Midbrain (tissue), 1 donor: ENCODE results near the gene IL9.
A peak's percentile ranks its signal among the peaks of the same experiment; 100 is the strongest.
"Not testable (repeated sequence)": the region's sequence is repeated elsewhere in the genome, so short reads cannot be mapped to it uniquely, and the experiment has no call there.

Source experiments
- DNase-seq: peaks from one replicate; lab custom pipeline; 2025; lab: John Stamatoyannopoulos, UW

IL9 gene

DNA sequence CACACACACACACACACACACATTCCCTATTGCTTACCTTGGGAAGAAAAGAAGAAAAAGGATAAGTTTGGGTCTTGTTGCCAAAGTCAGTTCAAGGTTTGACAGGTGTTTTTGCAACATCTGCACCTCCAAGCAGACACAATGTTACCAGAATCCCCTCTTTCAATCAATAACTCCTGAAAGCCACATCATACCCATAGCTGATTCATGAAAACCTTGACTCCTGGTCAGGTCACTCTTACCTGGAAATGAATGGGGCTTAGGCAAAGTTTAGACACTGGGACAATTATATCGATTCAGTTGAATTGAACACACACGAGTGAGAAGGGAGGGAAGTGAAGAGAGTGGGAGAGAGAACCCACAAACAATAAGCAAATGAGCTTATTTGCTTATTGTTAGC is 27.0 kb downstream of the IL9 start:
- no peak for DNase-seq

DNA sequence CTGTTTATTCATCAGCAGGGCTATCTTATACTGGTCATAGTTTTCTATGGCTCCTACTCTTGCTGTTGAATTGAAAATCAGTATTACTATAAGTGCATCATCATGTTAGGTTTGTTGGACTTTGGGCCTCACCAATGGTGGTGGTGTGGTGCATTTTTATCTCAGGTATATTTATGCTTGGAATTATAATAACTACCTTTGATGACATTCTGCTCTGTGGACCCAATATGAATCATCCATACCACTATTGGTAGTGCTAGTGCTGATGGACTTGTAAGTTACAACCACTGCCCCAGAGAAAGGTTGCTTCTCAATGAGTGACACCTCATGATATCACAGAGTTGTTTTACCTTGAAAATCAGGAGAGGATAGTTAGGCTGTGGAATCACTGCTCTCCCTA is 28.0 kb downstream of the IL9 start:
- DNase-seq: no peak

DNA sequence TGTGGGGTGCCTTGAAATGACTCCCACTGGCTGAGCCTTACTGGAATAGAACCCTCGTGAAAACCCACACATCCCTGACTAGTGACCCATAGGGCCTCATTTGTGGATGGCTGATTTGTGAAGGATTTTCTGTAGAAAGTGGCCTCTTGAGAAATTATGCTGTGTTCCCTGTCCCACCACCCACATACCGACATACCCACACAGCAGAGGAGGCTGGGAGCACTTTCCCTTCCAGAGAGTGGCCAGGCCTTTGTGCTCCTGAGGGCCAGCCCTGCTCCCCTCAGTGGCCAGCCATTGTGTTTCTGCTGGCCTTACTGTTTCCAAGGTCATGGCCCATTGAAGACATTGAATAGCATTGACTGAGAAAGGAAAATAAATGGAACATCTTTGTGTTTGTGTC is 29.6 kb downstream of the IL9 start:
- DNase-seq: no peak

DNA sequence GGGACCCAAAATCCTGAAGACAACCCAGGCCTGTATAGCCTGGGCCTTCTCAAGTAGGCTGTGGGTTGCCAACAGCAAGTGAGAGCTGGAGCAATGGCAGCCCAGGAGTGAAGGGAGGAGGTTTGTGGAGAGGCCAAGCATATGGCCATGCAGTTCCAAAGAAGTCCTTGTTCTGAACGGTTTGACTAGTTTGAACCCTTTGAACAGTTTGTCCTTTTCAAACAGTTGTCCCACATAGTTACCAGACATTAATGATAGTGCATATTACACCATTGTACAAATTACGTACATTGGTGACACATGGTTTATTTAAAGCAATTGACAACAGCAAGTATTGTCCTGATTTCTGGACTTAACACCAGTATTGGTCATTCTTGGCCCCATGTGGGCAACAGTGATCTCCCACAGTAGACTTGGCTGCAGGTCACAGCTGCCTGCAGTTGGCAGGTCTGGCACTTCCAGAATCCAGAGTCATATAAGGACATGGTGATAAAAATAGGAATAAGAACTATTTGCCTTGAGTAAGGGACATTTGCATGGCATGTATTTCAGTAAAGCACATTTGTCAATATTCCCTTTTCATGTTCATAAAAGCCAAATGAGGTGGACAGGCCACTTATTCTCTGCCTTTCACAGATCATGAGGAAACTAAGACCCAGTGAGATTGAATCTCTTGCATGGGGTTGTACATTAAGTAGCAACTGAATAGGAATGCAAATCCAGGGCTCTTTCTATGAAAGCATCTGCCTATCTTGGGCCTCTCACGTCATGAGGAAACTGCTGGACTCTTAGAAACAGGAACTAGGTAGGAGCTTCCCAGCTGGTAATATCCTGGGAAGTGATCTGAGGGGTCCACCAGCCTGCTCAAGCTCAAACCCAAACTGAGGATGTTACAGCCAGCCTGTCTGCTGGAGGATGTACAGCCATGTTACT is 30.9 kb downstream of the IL9 start:
- no peak for DNase-seq

DNA sequence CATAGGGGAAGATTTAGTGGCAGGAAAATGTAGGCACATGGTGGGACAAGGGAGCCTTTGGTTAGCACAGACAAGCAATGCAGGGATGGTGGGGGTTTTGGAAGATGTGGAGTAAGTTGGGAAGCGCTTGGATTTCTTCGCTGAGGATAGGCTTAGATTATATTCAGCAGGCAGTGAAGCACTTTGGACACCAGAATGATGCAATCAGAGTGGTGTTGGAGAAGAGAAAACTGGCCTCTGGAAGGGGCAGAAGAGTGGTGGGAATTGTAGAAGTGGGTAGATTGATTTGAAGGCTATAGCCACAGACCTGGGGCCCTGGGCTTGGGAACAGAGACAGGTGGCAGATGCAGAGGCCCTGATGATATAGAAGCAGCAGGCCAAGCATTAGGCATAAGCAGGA is 32.9 kb downstream of the IL9 start:
- no peak for DNase-seq

DNA sequence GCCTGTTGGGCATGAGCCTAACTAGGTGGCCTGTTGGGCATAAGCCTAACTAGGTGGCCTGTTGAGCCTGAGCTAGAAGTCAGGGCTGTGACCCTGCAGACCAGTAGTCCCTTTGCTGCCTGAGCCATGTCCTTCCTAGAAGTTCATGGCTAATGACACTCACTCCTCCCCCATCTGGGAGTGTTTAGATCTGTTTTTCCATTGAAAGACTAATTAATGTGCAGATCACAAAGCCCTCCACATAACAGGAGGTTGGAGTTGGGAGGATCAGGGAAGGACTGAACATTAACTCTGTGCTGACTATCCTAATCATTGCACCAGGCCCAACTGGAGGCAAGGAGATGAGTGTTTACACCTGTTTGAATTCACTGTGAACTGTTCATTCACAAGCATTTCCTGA is 33.6 kb downstream of the IL9 start:
- no peak for DNase-seq

DNA sequence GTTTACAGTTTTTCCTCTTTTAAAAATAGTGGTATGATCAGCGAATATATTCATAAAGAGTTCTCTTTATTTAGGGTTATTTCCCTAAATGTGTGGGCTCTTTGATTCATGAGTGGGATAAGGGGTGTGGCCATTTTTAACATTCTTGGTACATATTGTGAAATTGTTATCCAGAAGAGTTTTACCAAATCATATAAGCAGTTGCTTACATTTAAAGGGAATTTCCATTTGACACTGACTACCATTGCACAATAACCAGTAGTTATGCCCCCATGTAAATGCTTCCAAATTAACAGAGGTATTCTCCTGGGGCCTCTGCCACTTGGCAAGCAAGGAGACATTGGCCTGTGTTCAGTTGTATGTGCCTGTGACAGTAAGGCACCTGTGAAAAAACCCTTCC is 34.0 kb downstream of the IL9 start:
- no peak for DNase-seq

DNA sequence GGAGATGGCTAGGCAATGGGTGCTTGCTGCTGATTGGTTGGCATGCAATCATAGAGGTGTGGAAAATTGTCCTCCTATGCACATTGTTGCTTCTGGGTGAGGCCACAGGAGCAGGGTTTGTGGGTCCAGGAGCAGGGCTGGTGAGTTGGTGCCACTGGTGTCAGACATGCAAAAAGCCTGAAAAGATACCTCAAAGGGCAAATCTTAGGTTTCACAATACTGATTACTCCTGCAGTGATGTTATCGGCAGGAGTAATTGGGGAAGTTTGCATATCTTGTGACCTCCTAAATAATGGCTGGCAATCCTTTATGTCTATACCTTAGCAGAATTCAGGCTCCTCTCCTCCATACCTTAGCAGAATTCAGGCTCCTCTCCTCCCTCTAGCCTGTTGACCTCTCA is 36.0 kb downstream of the IL9 start:
- DNase-seq: no peak

DNA sequence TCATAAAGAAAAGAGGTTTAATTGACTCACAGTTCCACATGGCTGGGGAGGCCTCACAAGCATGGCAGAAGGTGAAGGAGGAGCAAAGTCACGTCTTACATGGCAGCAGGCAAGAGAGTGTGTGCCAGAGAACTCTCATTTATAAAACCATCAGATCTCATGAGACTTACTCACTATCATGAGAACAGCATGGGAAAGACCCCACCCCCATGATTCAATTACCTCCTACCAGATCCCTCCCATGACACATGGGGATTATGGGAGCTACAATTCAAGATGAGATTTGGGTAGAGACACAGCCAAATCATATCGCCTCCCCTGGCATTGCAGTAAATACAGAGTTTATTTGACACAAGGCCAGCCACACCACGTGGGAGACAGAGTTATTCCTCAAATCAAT is 36.5 kb downstream of the IL9 start:
- not testable (repeated sequence) for DNase-seq

DNA sequence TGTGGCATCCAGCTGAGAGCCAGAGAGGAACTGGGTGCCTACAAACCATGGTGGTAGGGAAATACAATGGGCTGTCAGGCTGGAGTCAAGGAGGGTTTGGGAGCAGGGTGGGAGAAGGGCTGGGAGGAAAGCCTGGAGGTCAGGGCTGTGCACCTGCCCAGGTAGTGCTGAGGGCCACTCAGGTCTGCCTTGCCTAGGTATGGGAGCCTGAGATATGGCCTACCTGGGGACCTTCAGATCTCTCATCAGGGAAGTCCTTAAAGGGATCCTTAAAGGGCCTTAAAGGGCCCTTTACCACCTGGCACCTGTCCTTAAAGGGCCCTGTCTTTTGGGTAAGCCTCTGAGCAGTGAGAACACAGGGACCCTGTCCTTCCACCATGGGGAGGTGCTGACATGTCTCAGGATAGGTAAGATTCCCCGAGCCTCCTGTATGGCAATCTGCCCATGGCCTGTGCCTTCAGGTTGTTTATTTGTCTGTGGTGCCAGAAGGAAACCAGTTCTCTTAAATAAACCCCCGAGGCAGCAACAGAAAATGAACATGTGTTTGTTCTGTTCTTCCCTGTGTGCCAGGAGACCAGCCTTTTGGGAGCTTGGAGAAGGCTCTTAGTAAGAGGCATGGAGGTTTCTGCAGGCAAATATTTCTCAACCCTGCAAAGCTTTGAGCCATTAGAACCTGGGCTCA is 37.9 kb downstream of the IL9 start:
- no peak for DNase-seq

DNA sequence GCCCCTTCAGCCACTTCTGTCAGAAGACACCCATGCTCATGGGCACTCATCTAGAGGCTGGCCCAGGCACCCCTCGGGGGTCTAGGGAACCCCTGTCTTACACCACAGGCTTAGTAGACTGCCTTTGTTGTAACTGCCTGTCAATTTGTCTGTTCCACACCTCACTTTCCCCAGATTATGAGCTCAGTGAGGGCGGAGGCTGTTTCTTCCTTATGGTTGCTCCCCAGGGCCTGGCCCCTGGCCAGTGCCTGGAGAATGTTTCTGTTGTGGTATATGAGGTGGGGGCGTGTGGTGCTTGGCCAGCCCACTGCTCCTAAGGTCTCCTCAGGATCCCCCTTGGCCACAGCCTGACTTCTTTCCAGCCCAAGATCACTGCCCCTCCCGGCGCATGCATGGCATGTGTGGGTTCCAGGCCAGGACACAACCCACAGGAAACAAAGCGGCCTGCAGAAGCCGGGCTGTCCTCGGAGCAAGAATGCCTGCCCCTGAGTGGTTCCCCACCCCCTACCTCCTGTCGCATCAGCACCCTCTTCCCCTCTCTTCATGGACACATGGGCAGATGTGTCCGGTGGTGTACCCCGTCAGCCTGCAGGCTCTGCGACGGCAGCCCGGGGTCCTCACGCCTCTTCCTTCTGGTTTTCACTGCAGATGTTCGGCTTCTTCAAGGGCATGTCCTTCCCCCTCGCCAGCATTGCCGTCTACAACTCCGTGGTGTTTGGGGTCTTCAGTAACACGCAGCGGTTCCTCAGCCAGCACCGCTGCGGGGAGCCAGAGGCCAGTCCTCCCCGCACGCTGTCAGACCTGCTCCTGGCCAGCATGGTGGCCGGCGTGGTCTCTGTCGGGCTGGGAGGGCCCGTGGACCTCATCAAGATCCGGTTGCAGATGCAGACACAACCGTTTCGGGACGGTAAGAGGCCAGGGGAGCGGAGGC is 43.5 kb downstream of the IL9 start:
- DNase-seq: no peak

DNA sequence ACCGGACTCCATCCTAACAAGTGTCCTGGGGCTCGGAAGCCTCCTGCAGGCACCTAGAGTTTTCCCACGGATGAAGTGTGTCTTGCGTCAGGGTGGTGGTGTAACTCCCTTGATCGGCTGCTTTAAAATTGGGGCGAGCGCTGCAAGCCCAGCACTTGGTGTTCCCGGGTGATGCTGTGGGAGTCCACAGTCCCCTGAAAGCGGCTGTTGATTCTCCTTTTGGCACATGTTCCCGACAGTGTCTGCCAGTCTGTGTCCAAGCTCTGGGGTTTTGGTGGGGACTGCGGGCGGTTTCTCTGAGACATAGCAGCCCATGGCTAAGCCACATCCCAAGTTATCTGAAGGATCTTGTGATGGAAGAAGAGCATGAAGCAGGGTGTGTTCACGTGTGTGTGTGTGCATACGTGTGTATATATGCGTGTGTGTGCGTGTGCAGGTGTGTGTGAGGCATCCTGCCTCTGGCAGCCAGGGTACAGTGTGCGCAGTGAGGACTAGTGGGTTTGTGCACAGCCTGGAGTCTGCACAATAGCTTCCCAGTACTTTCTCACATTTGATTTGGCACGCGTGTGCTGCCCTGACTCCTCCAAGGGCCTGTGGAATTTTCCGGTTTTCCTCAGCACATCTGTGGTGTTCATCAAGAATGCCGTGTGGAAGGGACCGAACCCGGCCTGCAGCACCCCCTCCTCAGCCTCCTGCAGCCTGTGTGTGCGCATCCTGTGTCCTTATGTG is 44.3 kb downstream of the IL9 start:
- peak; percentile 55 for DNase-seq

DNA sequence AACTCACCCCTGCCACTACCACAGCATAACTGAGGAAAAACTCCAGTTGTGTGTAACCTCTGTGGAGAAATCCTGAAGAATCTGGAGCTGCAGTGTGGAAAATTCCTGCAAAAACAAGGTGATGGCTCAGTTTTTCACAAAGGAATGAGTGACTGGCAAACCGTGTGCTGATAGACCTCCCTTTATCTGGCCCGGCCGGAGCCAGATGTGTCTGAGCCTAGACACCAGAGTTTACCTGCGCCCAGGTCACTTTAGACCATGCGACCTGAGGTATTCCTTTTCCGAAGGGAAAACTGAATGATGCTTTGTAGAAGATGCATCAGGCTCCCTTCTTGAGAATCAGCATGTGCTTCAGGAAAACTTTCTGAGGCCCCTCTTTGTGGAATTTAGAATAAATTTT is 45.0 kb downstream of the IL9 start:
- DNase-seq: no peak

DNA sequence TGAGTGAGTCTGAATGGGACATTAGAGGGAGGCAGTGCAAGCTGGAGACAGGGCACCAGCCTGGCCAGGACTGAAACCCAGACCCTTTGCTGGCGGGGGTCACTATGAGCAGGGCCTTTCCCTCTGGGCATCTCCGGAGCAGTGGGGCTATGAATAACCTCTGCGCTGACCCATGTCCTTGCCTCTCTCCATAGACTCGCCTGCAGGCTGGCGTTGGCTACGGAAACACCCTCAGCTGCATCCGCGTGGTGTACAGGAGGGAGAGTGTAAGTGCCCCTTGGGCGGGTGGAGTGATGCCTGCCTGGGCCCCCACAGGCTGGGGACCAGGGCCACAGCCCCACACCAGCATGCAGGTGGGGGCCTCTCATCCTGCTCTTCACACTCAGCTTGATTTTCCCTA is 45.4 kb downstream of the IL9 start:
- no peak for DNase-seq

DNA sequence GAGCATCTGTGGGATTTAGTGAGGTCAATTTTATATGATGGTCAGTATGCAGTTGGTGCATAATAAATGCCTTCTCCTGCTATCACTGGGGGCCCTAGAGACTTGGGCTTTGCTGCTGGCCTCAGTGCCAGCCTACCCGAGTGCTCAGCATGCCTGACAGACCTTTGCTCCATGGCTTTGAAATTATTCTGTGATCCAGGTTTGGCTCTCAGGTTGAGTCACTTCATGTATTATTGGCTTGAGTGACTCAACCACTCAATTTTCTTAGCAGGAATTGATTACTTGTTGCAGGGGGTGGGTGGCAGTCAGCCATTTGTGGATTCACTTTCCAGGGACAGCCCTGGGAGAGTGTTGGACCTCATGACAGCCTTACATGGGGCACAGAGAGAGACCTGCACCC is 47.7 kb downstream of the IL9 start:
- DNase-seq: no peak

DNA sequence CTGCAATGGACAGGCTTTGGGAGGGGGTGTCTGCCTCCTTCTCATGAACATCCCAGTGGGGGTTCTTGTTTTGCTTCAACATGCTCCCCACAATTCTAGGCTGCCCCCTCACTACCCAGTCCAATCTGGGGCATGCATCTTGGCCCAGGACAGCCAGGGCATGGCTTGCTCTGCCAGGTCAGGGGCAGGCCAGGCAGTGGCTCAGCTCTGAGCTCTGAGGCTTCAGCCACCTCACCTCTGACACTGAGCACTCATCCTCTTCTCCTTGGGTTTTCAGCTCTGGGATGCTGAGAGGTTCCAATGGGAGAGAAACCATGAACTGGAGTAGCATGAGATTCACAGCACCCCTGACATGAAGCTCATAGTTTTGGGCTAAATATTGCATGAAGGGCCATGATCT is 49.3 kb downstream of the IL9 start:
- no peak for DNase-seq

DNA sequence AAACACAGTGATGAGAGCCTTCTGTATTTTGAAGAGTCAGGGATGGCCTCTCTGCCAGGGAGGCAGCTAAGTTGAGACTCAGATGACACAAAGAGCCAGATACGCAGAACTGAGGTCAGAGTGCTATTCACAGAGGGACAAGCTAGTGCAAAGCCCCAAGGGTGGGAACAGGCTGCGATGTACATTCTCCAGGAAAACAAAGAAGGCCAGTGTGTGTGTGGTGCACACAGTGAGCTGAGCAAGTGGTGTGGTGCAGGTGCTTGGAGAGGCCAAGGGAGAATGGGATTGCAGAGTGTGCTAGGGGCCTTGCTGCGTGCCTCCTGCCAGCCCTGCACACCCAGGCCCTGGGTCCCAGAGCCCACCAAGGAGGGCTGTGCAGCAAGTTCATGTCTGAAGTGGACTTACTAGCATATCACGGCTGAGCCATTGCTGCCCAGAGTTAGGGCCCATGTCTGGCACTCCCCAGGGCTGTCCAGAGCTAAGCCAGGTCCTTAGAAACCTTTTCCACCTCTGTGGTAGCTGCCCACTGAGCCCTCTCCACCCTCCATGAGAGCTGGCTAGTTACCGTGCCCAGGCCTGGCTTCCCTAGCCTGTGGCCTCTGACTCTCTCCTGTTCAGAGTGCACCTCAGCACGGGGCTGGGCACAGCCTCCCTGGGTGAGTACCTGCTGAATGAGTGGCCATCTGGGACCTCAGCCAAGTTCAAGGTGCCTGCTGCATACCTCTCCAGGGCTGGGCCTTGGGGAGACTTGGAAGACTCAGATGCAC is 51.9 kb downstream of the IL9 start:
- DNase-seq: peak; percentile 78

DNA sequence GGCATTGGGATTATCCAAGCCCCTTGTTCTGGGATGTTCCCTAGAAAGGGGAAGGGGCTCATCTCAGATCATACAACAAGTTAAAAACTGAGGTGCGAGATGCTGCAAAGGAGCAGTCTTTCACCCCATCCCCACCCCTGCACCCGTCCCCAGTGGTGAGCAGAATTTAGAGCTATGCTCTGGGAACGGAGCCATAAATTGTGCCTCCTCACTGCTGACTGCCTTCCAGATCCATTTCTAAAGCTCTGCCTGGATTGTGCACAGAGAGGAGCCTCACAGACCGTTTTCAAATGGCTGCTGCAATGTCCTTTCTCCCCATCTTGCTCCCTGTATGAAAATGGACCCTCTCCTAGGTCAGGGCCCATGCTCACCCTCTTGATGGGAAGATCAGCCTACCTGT is 52.9 kb downstream of the IL9 start:
- peak; percentile 74 for DNase-seq
